Fibroblast of pulmonary artery (primary cell): ENCODE results near the gene TRIO.

Experiments used
- DNase-seq: peaks from one replicate; pipeline ENCODE4 v3.0.0-alpha.2; 2010; ENCODE audit warnings: low read depth
- H3K4me3 ChIP-seq: replicated peaks from 2 replicates; pipeline ENCODE4 v1.5.1; 2011; ENCODE audit warnings: low read depth, mild to moderate bottlenecking, control low read depth, low read length, moderate library complexity
- TF ChIP-seq, protein P1 (sequence below): IDR thresholded peaks from 2 replicates; pipeline ENCODE4 v1.5.1; 2011; ENCODE audit warnings: mild to moderate bottlenecking, control low read depth, low read length, inconsistent platforms; ENCODE audit errors: missing control alignments

TRIO gene

GRCh38 chr5:14483504-14484157 lies 340.5 kb downstream of the TRIO start:
- H3K4me3 ChIP-seq, result no peak overlapping the region
- no peak for DNase-seq
- TF ChIP-seq, protein P1, sequence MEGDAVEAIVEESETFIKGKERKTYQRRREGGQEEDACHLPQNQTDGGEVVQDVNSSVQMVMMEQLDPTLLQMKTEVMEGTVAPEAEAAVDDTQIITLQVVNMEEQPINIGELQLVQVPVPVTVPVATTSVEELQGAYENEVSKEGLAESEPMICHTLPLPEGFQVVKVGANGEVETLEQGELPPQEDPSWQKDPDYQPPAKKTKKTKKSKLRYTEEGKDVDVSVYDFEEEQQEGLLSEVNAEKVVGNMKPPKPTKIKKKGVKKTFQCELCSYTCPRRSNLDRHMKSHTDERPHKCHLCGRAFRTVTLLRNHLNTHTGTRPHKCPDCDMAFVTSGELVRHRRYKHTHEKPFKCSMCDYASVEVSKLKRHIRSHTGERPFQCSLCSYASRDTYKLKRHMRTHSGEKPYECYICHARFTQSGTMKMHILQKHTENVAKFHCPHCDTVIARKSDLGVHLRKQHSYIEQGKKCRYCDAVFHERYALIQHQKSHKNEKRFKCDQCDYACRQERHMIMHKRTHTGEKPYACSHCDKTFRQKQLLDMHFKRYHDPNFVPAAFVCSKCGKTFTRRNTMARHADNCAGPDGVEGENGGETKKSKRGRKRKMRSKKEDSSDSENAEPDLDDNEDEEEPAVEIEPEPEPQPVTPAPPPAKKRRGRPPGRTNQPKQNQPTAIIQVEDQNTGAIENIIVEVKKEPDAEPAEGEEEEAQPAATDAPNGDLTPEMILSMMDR, result no peak

- no peak for DNase-seq
- H3K4me3 ChIP-seq, result no peak overlapping the region
- TF ChIP-seq, protein P1, result no peak
These were observed 343.3 kb downstream of the TRIO start for GRCh38 chr5:14486486-14486885.

- no peak for DNase-seq
- H3K4me3 ChIP-seq, result no peak overlapping the region
- TF ChIP-seq, protein P1, result no peak
These were observed 344.1 kb downstream of the TRIO start for GRCh38 chr5:14486996-14487896.

GRCh38 chr5:14487897-14488570 lies 344.9 kb downstream of the TRIO start:
- TF ChIP-seq, protein P1, result no peak
- H3K4me3 ChIP-seq, result no peak overlapping the region
- no peak for DNase-seq

- DNase-seq, result no peak
- H3K4me3 ChIP-seq, result no peak overlapping the region
- TF ChIP-seq, protein P1, result no peak
These were observed 345.6 kb downstream of the TRIO start for GRCh38 chr5:14488709-14489108.

DNA sequence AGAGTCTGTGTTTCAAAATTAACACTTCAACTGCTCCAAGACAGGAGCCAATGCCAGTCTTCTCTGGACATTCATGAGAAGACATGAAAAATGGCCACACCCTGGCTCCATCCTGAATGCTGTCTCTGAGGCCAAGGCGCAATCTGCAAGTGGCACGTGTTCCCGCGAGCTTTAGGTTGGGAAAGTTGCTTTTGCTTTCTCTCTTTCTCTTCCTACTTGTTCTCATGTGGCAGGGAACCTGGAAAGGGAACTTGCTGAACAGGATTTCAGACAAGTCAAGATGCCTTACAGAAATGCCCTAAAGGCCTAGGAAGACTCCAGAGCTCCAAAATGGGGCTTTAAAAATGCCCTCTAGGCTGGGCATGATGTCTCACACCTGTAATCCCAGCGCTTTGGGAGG lies 346.5 kb downstream of the TRIO start:
- TF ChIP-seq, protein P1, result no peak
- DNase-seq, result no peak
- H3K4me3 ChIP-seq, result no peak overlapping the region
